GM12892 (cell line): ENCODE results near the gene ANKRD36C.
"Not testable (repeated sequence)": the region's sequence is repeated elsewhere in the genome, so short reads cannot be mapped to it uniquely, and the experiment has no call there.

ENCODE experiments used
- POLR2A ChIP-seq: IDR thresholded peaks from 2 replicates; pipeline ENCODE4 v1.6.1; 2011; ENCODE audit warnings: low read depth, low read length, control low read depth
- POLR2AphosphoS5 ChIP-seq: IDR thresholded peaks from 2 replicates; pipeline ENCODE4 v1.6.1; 2011; ENCODE audit warnings: low read depth, low read length, control low read depth

- not testable (repeated sequence) for TF ChIP-seq POLR2AphosphoS5, POLR2A
These were observed 43.9 kb upstream of the ANKRD36C start for GRCh38 chr2:96035554-96035953.
